Mucosa of descending colon (tissue), 3 donors: ENCODE data around the gene C2orf76. TPM values are rescaled to one million over a fixed set of nuclear protein-coding genes. Genes with fewer than 3 reads are reported as not detected.

ENCODE experiments used
- ATAC-seq: fragments of 200-7000 bp; cut with Tn5 transposase; one replicate; pipeline ENCODE4 v1.9.1; 2020; ENCODE audit warnings: mild to moderate bottlenecking, moderate library complexity
- DNase-seq, 3 donors: peaks; one replicate each; pipeline ENCODE4 v3.0.0-alpha.2; 2020
- H3K36me3 ChIP-seq: fragments of 200-600 bp; one replicate; pipeline ENCODE4 v1.8.0; 2021; ENCODE audit warnings: low read depth, mild to moderate bottlenecking
- H3K4me1 ChIP-seq: fragments of 200-600 bp; one replicate; pipeline ENCODE4 v1.8.0; 2021; ENCODE audit warnings: low read depth, mild to moderate bottlenecking
- H3K4me3 ChIP-seq: fragments of 200-600 bp; one replicate; pipeline ENCODE4 v1.8.0; 2021; ENCODE audit warnings: mild to moderate bottlenecking
- H3K9me3 ChIP-seq: fragments of 200-600 bp; one replicate; pipeline ENCODE4 v1.8.0; 2021; ENCODE audit warnings: mild to moderate bottlenecking
- CTCF ChIP-seq: fragments of 200-600 bp; IDR thresholded peaks from one replicate; pipeline ENCODE4 v1.8.0; 2022; ENCODE audit warnings: antibody characterized with exemption, mild to moderate bottlenecking
- intact Hi-C, 2 donors: fragments of 100-400 bp; cut with DNase I in 1 of 2; cut with micrococcal nuclease in 1 of 2; formaldehyde crosslinking; loops; one replicate each; pipeline versions ENCODE4 v1.11.0 to v1.11.1; 2022; cut with DNase I, micrococcal nuclease
- total RNA-seq, 3 donors: library from RNA; stranded (reverse); fragmentation: NEBNext Ultra II Directional in 2 of 3; extraction: Animal tissue kit (Norgen Biotek cat#: 25700) in 2 of 3; gene quantifications; one replicate each; pipeline versions ENCODE4 v1.2.1 to v1.2.4, GENCODE V29; 2021 to 2023
- donor health status: DM: no; HTN: no; CAD: no; lungs with moderate emphysema.
- donor health status: DM: no; HTN: no; CAD: no.
- donor health status: DM: no; HTN: yes; CAD: no.

C2orf76 gene
- total RNA-seq, 3 donors from 2014 or later = 5.4 to 11.2 (median 5.5) TPM

- no peaks in the 10 kb centered on the region for H3K36me3 ChIP-seq
- H3K4me3 ChIP-seq = no peak overlapping the region
- no peak for TF ChIP-seq CTCF
- H3K9me3 ChIP-seq = no peaks in the 10 kb centered on the region
- intact Hi-C loops = no loop called here
- no peak for DNase-seq
- no peak for ATAC-seq
- peaks cover 26% of the 10 kb centered on the region for H3K4me1 ChIP-seq
Measured at GRCh38 chr2:119317554-119317953, 49.1 kb downstream of the C2orf76 start.

- Histone ChIP-seq H3K9me3 (no peaks in the 10 kb centered on the region), H3K36me3 (no peaks in the 10 kb centered on the region), H3K4me3 (no peak overlapping the region), H3K4me1 (peaks cover 28% of the 10 kb centered on the region)
- ATAC-seq (peak; percentile 68), DNase-seq (no peak)
- intact Hi-C loops = no loop called here
- TF ChIP-seq CTCF = no peak
Measured at GRCh38 chr2:119316066-119316465, 50.6 kb downstream of the C2orf76 start.

GRCh38 chr2:119315241-119315925 lies 51.3 kb downstream of the C2orf76 start:
- TF ChIP-seq CTCF = no peak
- H3K4me1 ChIP-seq = peaks cover 28% of the 10 kb centered on the region
- H3K4me3 ChIP-seq = no peak overlapping the region
- no peaks in the 10 kb centered on the region for H3K9me3 ChIP-seq
- ATAC-seq (peak; percentile 76), DNase-seq (no peak)
- no peaks in the 10 kb centered on the region for H3K36me3 ChIP-seq
- intact Hi-C loops = no loop called here

- H3K4me1 ChIP-seq = peaks cover 28% of the 10 kb centered on the region
- intact Hi-C loops = no loop called here
- H3K4me3 ChIP-seq = no peak overlapping the region
- DNase-seq = no peak
- H3K36me3 ChIP-seq = no peaks in the 10 kb centered on the region
- H3K9me3 ChIP-seq = no peaks in the 10 kb centered on the region
- no peak for TF ChIP-seq CTCF
- ATAC-seq = no peak
Measured at GRCh38 chr2:119311831-119312230, 54.8 kb downstream of the C2orf76 start.

- intact Hi-C loops = no loop called here
- no peaks in the 10 kb centered on the region for H3K36me3 ChIP-seq
- no peak for TF ChIP-seq CTCF
- H3K4me1 ChIP-seq = peaks cover 28% of the 10 kb centered on the region
- no peaks in the 10 kb centered on the region for H3K9me3 ChIP-seq
- H3K4me3 ChIP-seq = no peak overlapping the region
- ATAC-seq = no peak
- no peak for DNase-seq
Measured at GRCh38 chr2:119311371-119311770, 55.3 kb downstream of the C2orf76 start.
